Measurements from ENCODE around the gene PPP2R2B. TPM values are rescaled to one million over a fixed set of nuclear protein-coding genes. Genes with fewer than 3 reads are reported as not detected.

Gene PPP2R2B
- 0.75 and 1.0 TPM in 2 replicates for total RNA-seq (2014; rRNA removed)
- 1.7 TPM for polyA plus RNA-seq (2012)

- peak; percentile 52 for DNase-seq (ENCODE audit: low read depth)
Measured at GRCh38 chr5:146878476-146879172, at the start of gene PPP2R2B. Gene PPP2R2B, minus strand, starts transcription at chr5:146878757.

- no peak for DNase-seq (ENCODE audit: low read depth)
Measured at GRCh38 chr5:146924132-146924531, 45.6 kb upstream of the PPP2R2B start.

- no peak for DNase-seq (ENCODE audit: low read depth)
Measured at GRCh38 chr5:146921225-146921624, 42.7 kb upstream of the PPP2R2B start.

- DNase-seq (ENCODE audit: low read depth), result no peak
Measured at GRCh38 chr5:146920351-146920881, 41.9 kb upstream of the PPP2R2B start.

GRCh38 chr5:146919304-146919703, 40.7 kb upstream of the PPP2R2B start:
- DNase-seq (ENCODE audit: low read depth), result no peak

GRCh38 chr5:146917931-146918330, 39.4 kb upstream of the PPP2R2B start:
- DNase-seq (ENCODE audit: low read depth), result no peak

GRCh38 chr5:146912874-146913273, 34.3 kb upstream of the PPP2R2B start:
- DNase-seq (ENCODE audit: low read depth), result no peak

- DNase-seq (ENCODE audit: low read depth), result no peak
Measured at GRCh38 chr5:146910239-146910638, 31.7 kb upstream of the PPP2R2B start.

- DNase-seq (ENCODE audit: low read depth), result no peak
Measured at GRCh38 chr5:146909255-146910068, 30.9 kb upstream of the PPP2R2B start.

GRCh38 chr5:146906803-146907202, 28.2 kb upstream of the PPP2R2B start:
- DNase-seq (ENCODE audit: low read depth), result peak; percentile 6

- DNase-seq (ENCODE audit: low read depth), result no peak
Measured at GRCh38 chr5:146904890-146905289, 26.3 kb upstream of the PPP2R2B start.

- no peak for DNase-seq (ENCODE audit: low read depth)
Measured at GRCh38 chr5:146903789-146904188, 25.2 kb upstream of the PPP2R2B start.

- no peak for DNase-seq (ENCODE audit: low read depth)
Measured at GRCh38 chr5:146902471-146902870, 23.9 kb upstream of the PPP2R2B start.

- DNase-seq (ENCODE audit: low read depth), result no peak
Measured at GRCh38 chr5:146897061-146897460, 18.5 kb upstream of the PPP2R2B start.

- no peak for DNase-seq (ENCODE audit: low read depth)
Measured at GRCh38 chr5:146894753-146895521, 16.4 kb upstream of the PPP2R2B start.

- no peak for DNase-seq (ENCODE audit: low read depth)
Measured at GRCh38 chr5:146893991-146894390, 15.4 kb upstream of the PPP2R2B start.

GRCh38 chr5:146892231-146892630, 13.7 kb upstream of the PPP2R2B start:
- no peak for DNase-seq (ENCODE audit: low read depth)

GRCh38 chr5:146891511-146891910, 13.0 kb upstream of the PPP2R2B start:
- DNase-seq (ENCODE audit: low read depth), result no peak

- peak; percentile 6 for DNase-seq (ENCODE audit: low read depth)
Measured at GRCh38 chr5:146890731-146891440, 12.3 kb upstream of the PPP2R2B start.

GRCh38 chr5:146890066-146890465, 11.5 kb upstream of the PPP2R2B start:
- DNase-seq (ENCODE audit: low read depth), result no peak

- DNase-seq (ENCODE audit: low read depth), result no peak
Measured at GRCh38 chr5:146889169-146889568, 10.6 kb upstream of the PPP2R2B start.
